Suprapubic skin (tissue), 4 donors: ENCODE results near the gene PCNX2.

Experiments used
- CTCF ChIP-seq, 2 donors: fragments of 200-600 bp in 1 of 2; fragments of 450-650 bp in 1 of 2; sonication (generic) in 1 of 2; IDR thresholded peaks; one replicate each; pipeline ENCODE4 v1.5.1; 2016 to 2019; ENCODE audit warnings: antibody characterized with exemption in 2 of 2, mild to moderate bottlenecking in 1 of 2, moderate library complexity in 1 of 2
- EP300 ChIP-seq: sonication (generic); formaldehyde crosslinking; IDR thresholded peaks from one replicate; pipeline ENCODE4 v1.6.1; 2017; ENCODE audit warnings: antibody characterized with exemption
- POLR2A ChIP-seq, 2 donors: fragments of 450-650 bp; IDR thresholded peaks; one replicate each; pipeline ENCODE4 v1.6.1; 2017; ENCODE audit warnings: antibody characterized with exemption in 2 of 2, mild to moderate bottlenecking in 2 of 2, moderate library complexity in 2 of 2
- POLR2AphosphoS5 ChIP-seq, 3 donors: sonication (generic); formaldehyde crosslinking; IDR thresholded peaks; one replicate each; pipeline ENCODE4 v1.6.1; 2017; ENCODE audit warnings: antibody characterized with exemption in 3 of 3

- TF ChIP-seq POLR2A (IDR thresholded peaks at IDR 0.05) (no peak), CTCF (IDR thresholded peaks at IDR 0.05) (no peak), POLR2AphosphoS5 (IDR thresholded peaks at IDR 0.05) (no peak), EP300 (no peak)
Measured at GRCh38 chr1:233081735-233082134, 213.8 kb downstream of the PCNX2 start.
